CD4-positive, alpha-beta memory T cell (primary cell): Measurements from ENCODE around the gene POGZ. TPM values are rescaled to one million over a fixed set of nuclear protein-coding genes. Genes with fewer than 3 reads are reported as not detected.

Source experiments
- CTCF ChIA-PET: fragments of 350-600 bp; sonication (Branson Sonifier 250); formaldehyde crosslinking; loops from one replicate; lab custom pipeline; 2021; ENCODE audit warnings: inconsistent platforms; ENCODE audit not compliant: partially characterized antibody; lab: Charles Lee
- POLR2A ChIA-PET: fragments of 350-600 bp; sonication (Branson Sonifier 250); formaldehyde crosslinking; loops from one replicate; lab custom pipeline; 2021; ENCODE audit not compliant: partially characterized antibody; lab: Charles Lee
- DNase-seq, 5 donors: peaks; one replicate each; pipeline versions ENCODE4 v3.0.0 to v3.0.0-alpha.2; 2020 to 2022; ENCODE audit warnings: mixed read lengths in 1 of 5
- H3K27ac ChIP-seq: one replicate; pipeline ENCODE4 v1.7.0; 2013; ENCODE audit warnings: low read depth, low read length
- H3K27me3 ChIP-seq: 2 replicates; pipeline ENCODE4 v1.7.0; 2013; ENCODE audit warnings: mild to moderate bottlenecking, low read length, moderate library complexity; ENCODE audit not compliant: insufficient read depth
- H3K36me3 ChIP-seq: 2 replicates; pipeline ENCODE4 v1.7.0; 2013; ENCODE audit warnings: mild to moderate bottlenecking, low read length, moderate library complexity; ENCODE audit not compliant: insufficient read depth
- H3K4me1 ChIP-seq: 2 replicates; pipeline ENCODE4 v1.7.0; 2013; ENCODE audit warnings: mild to moderate bottlenecking, low read length, moderate library complexity; ENCODE audit not compliant: insufficient read depth
- H3K4me3 ChIP-seq, 2 donors: one replicate each; pipeline ENCODE4 v1.7.0; 2013; ENCODE audit warnings: low read length in 2 of 2, mild to moderate bottlenecking in 1 of 2
- H3K9me3 ChIP-seq, 2 donors: one replicate each; pipeline ENCODE4 v1.7.0; 2013; ENCODE audit warnings: low read length in 2 of 2, control low read depth in 1 of 2; ENCODE audit not compliant: control insufficient read depth in 1 of 2
- H3K27ac Mint-ChIP-seq, 7 donors: one replicate each; pipeline ENCODE4 v1.8.0; 2020 to 2021; ENCODE audit warnings: mixed read lengths in 7 of 7, mild to moderate bottlenecking in 6 of 7, inconsistent platforms in 3 of 7, moderate library complexity in 3 of 7
- H3K27me3 Mint-ChIP-seq, 2 donors: one replicate each; pipeline ENCODE4 v1.8.0; 2020 to 2021; ENCODE audit warnings: mixed read lengths in 2 of 2
- H3K36me3 Mint-ChIP-seq, 2 donors: one replicate each; pipeline ENCODE4 v1.8.0; 2020 to 2021; ENCODE audit warnings: mixed read lengths in 2 of 2, inconsistent platforms in 1 of 2, mild to moderate bottlenecking in 1 of 2
- H3K4me1 Mint-ChIP-seq, 4 donors: one replicate each; pipeline ENCODE4 v1.8.0; 2020 to 2021; ENCODE audit warnings: mixed read lengths in 4 of 4, mild to moderate bottlenecking in 1 of 4
- H3K4me3 Mint-ChIP-seq, 8 donors: one replicate each; pipeline ENCODE4 v1.8.0; 2020 to 2021; ENCODE audit warnings: mixed read lengths in 8 of 8, mild to moderate bottlenecking in 7 of 8, moderate library complexity in 6 of 8, inconsistent platforms in 3 of 8
- H3K9me3 Mint-ChIP-seq, 8 donors: one replicate each; pipeline ENCODE4 v1.8.0; 2020 to 2021; ENCODE audit warnings: mixed read lengths in 8 of 8, mild to moderate bottlenecking in 5 of 8, inconsistent platforms in 3 of 8, moderate library complexity in 1 of 8
- intact Hi-C: fragments of 100-400 bp; cut with micrococcal nuclease; formaldehyde crosslinking; loops from one replicate; pipeline ENCODE4 v1.15.1; 2023
- polyA plus RNA-seq, 2 donors: library from polyadenylated mRNA; unstranded; fragments of 300-500 nt; fragmentation: Illumina TruSeq; gene quantifications; one replicate each; pipeline ENCODE4 v1.2.3, GENCODE V29; 2021
- total RNA-seq, 2 experiments: library from RNA; stranded (reverse); gene quantifications; one replicate each; pipeline ENCODE4 v1.2.3, GENCODE V29; 2021

The POGZ gene
- total and polyA plus RNA-seq, 4 experiments from 2014 or later, result 0.87 to 130 (median 65.8) TPM

GRCh38 chr1:151491641-151492040, 32.3 kb upstream of the POGZ start:
- ChIA-PET CTCF (interaction anchor here (1.5 kb wide), 1 partner anchor 15 kb away, joined by 3 read pairs; no protein-coding TSS in a partner anchor), POLR2A (no interaction called here)
- no peak overlapping the region for H3K4me3 Mint-ChIP-seq
- H3K4me1 Mint-ChIP-seq, result no peaks in the 10 kb centered on the region
- no peaks in the 10 kb centered on the region for H3K27me3 Mint-ChIP-seq
- intact Hi-C loops, result no loop called here
- Histone ChIP-seq H3K36me3 (no peaks in the 10 kb centered on the region), H3K4me3 (no peak overlapping the region), H3K27me3 (no peaks in the 10 kb centered on the region), H3K27ac (no peak overlapping the region), H3K9me3 (no peaks in the 10 kb centered on the region), H3K4me1 (no peaks in the 10 kb centered on the region)
- DNase-seq, result no peak
- H3K36me3 Mint-ChIP-seq, result no peaks in the 10 kb centered on the region
- H3K9me3 Mint-ChIP-seq, result no peaks in the 10 kb centered on the region
- peak overlapping the region in 1 of 7 donors; percentile 39 for H3K27ac Mint-ChIP-seq

- no peaks in the 10 kb centered on the region for H3K36me3 Mint-ChIP-seq
- peaks cover 0 to 6% (median 2%) of the 10 kb centered on the region in 8 donors for H3K9me3 Mint-ChIP-seq
- ChIA-PET CTCF (no interaction called here), POLR2A (no interaction called here)
- intact Hi-C loops, result no loop called here
- H3K27ac Mint-ChIP-seq, result peak overlapping the region in 1 of 7 donors; percentile 30
- Histone ChIP-seq H3K36me3 (no peaks in the 10 kb centered on the region), H3K27me3 (no peaks in the 10 kb centered on the region), H3K4me3 (no peak overlapping the region), H3K9me3 (no peaks in the 10 kb centered on the region), H3K4me1 (no peaks in the 10 kb centered on the region), H3K27ac (no peak overlapping the region)
- no peak overlapping the region for H3K4me3 Mint-ChIP-seq
- H3K4me1 Mint-ChIP-seq, result peaks cover 0 to 2% (median 0%) of the 10 kb centered on the region in 4 donors
- no peaks in the 10 kb centered on the region for H3K27me3 Mint-ChIP-seq
- no peak for DNase-seq
Observed at GRCh38 chr1:151486557-151486956, 27.3 kb upstream of the POGZ start.

GRCh38 chr1:151485685-151486255, 26.5 kb upstream of the POGZ start:
- POLR2A ChIA-PET, result no interaction called here
- no peak overlapping the region for H3K4me3 ChIP-seq
- peaks cover 0 to 6% (median 2%) of the 10 kb centered on the region in 8 donors for H3K9me3 Mint-ChIP-seq
- DNase-seq, result no peak
- no peaks in the 10 kb centered on the region for H3K4me1 ChIP-seq
- intact Hi-C loops, result no loop called here
- CTCF ChIA-PET, result interaction anchor here (1.3 kb wide), 1 partner anchor 41 kb away, joined by 3 read pairs; no protein-coding TSS in a partner anchor
- H3K27me3 Mint-ChIP-seq, result no peaks in the 10 kb centered on the region
- no peaks in the 10 kb centered on the region for H3K36me3 Mint-ChIP-seq
- H3K9me3 ChIP-seq, result no peaks in the 10 kb centered on the region
- peaks cover 0 to 2% (median 0%) of the 10 kb centered on the region in 4 donors for H3K4me1 Mint-ChIP-seq
- no peak overlapping the region for H3K27ac ChIP-seq
- no peaks in the 10 kb centered on the region for H3K36me3 ChIP-seq
- no peak overlapping the region for H3K4me3 Mint-ChIP-seq
- H3K27me3 ChIP-seq, result no peaks in the 10 kb centered on the region
- no peak overlapping the region for H3K27ac Mint-ChIP-seq

- Mint-ChIP-seq H3K27me3 (peaks cover 0 to 2% of the 10 kb centered on the region in 2 donors), H3K4me1 (peaks cover 0 to 2% (median 0%) of the 10 kb centered on the region in 4 donors), H3K36me3 (no peaks in the 10 kb centered on the region), H3K4me3 (no peak overlapping the region), H3K27ac (no peak overlapping the region), H3K9me3 (peaks cover 0 to 6% (median 2%) of the 10 kb centered on the region in 8 donors)
- H3K9me3 ChIP-seq, result no peaks in the 10 kb centered on the region
- no peaks in the 10 kb centered on the region for H3K4me1 ChIP-seq
- H3K36me3 ChIP-seq, result no peaks in the 10 kb centered on the region
- no peak overlapping the region for H3K4me3 ChIP-seq
- no peaks in the 10 kb centered on the region for H3K27me3 ChIP-seq
- intact Hi-C loops, result no loop called here
- DNase-seq, result no peak
- ChIA-PET CTCF (interaction anchor here (0.6 kb wide), 1 partner anchor 397 kb away, joined by 3 read pairs; no protein-coding TSS in a partner anchor), POLR2A (no interaction called here)
- no peak overlapping the region for H3K27ac ChIP-seq
Observed at GRCh38 chr1:151482017-151482416, 22.7 kb upstream of the POGZ start.

- H3K4me1 Mint-ChIP-seq, result no peaks in the 10 kb centered on the region
- ChIA-PET POLR2A (no interaction called here), CTCF (no interaction called here)
- no peaks in the 10 kb centered on the region for H3K36me3 ChIP-seq
- H3K27ac ChIP-seq, result no peak overlapping the region
- H3K4me3 ChIP-seq, result no peak overlapping the region
- no peaks in the 10 kb centered on the region for H3K9me3 ChIP-seq
- H3K9me3 Mint-ChIP-seq, result peaks cover 0 to 6% (median 2%) of the 10 kb centered on the region in 8 donors
- intact Hi-C loops, result no loop called here
- no peaks in the 10 kb centered on the region for H3K4me1 ChIP-seq
- H3K27me3 Mint-ChIP-seq, result peaks cover 0 to 5% of the 10 kb centered on the region in 2 donors
- no peak overlapping the region for H3K4me3 Mint-ChIP-seq
- no peaks in the 10 kb centered on the region for H3K27me3 ChIP-seq
- H3K27ac Mint-ChIP-seq, result no peak overlapping the region
- no peak for DNase-seq
- no peaks in the 10 kb centered on the region for H3K36me3 Mint-ChIP-seq
Observed at GRCh38 chr1:151479462-151479861, 20.2 kb upstream of the POGZ start.

GRCh38 chr1:151478923-151479322, 19.6 kb upstream of the POGZ start:
- H3K4me3 ChIP-seq, result no peak overlapping the region
- intact Hi-C loops, result no loop called here
- ChIA-PET POLR2A (no interaction called here), CTCF (no interaction called here)
- H3K9me3 Mint-ChIP-seq, result peaks cover 0 to 6% (median under 1%) of the 10 kb centered on the region in 8 donors
- no peaks in the 10 kb centered on the region for H3K36me3 ChIP-seq
- no peaks in the 10 kb centered on the region for H3K9me3 ChIP-seq
- H3K27ac Mint-ChIP-seq, result no peak overlapping the region
- H3K4me1 ChIP-seq, result no peaks in the 10 kb centered on the region
- peaks cover 0 to 5% of the 10 kb centered on the region in 2 donors for H3K27me3 Mint-ChIP-seq
- no peak for DNase-seq
- H3K4me3 Mint-ChIP-seq, result no peak overlapping the region
- no peaks in the 10 kb centered on the region for H3K27me3 ChIP-seq
- no peak overlapping the region for H3K27ac ChIP-seq
- H3K4me1 Mint-ChIP-seq, result no peaks in the 10 kb centered on the region
- no peaks in the 10 kb centered on the region for H3K36me3 Mint-ChIP-seq

- ChIA-PET POLR2A (no interaction called here), CTCF (no interaction called here)
- Histone ChIP-seq H3K36me3 (no peaks in the 10 kb centered on the region), H3K27me3 (no peaks in the 10 kb centered on the region), H3K4me3 (no peak overlapping the region), H3K27ac (no peak overlapping the region), H3K4me1 (no peaks in the 10 kb centered on the region), H3K9me3 (no peaks in the 10 kb centered on the region)
- Mint-ChIP-seq H3K27me3 (peaks cover 0 to 5% of the 10 kb centered on the region in 2 donors), H3K4me3 (no peak overlapping the region), H3K9me3 (peaks cover 0 to 6% (median 0%) of the 10 kb centered on the region in 8 donors), H3K36me3 (no peaks in the 10 kb centered on the region), H3K27ac (no peak overlapping the region), H3K4me1 (peaks cover 0 to 3% (median 0%) of the 10 kb centered on the region in 4 donors)
- intact Hi-C loops, result no loop called here
- no peak for DNase-seq
Observed at GRCh38 chr1:151478140-151478812, 19.0 kb upstream of the POGZ start.
